HG03521 (cell line): ENCODE data around the gene HTT.

Source experiments
- ATAC-seq: cut with Tn5 transposase; IDR thresholded peaks from one replicate; pipeline ENCODE4 v1.9.1; 2021; ENCODE audit warnings: mild to moderate bottlenecking, moderate library complexity; ENCODE audit not compliant: unreplicated experiment

The HTT gene

GRCh38 chr4:3196670-3197359, 122.3 kb downstream of the HTT start:
- no peak for ATAC-seq

- no peak for ATAC-seq
Observed at GRCh38 chr4:3197366-3198105, 123.1 kb downstream of the HTT start.

GRCh38 chr4:3198906-3199305, 124.4 kb downstream of the HTT start:
- ATAC-seq, result no peak

- ATAC-seq, result no peak
Observed at GRCh38 chr4:3199653-3200422, 125.4 kb downstream of the HTT start.

GRCh38 chr4:3200423-3201090, 126.1 kb downstream of the HTT start:
- no peak for ATAC-seq

GRCh38 chr4:3201718-3202702, 127.5 kb downstream of the HTT start:
- ATAC-seq, result no peak

- no peak for ATAC-seq
Observed at GRCh38 chr4:3202836-3203820, 128.6 kb downstream of the HTT start.

GRCh38 chr4:3203971-3204431, 129.5 kb downstream of the HTT start:
- ATAC-seq, result no peak

GRCh38 chr4:3205995-3206394, 131.5 kb downstream of the HTT start:
- ATAC-seq, result no peak

- no peak for ATAC-seq
Observed at GRCh38 chr4:3206439-3207100, 132.1 kb downstream of the HTT start.

GRCh38 chr4:3207531-3208037, 133.1 kb downstream of the HTT start:
- no peak for ATAC-seq

- no peak for ATAC-seq
Observed at GRCh38 chr4:3208826-3209225, 134.3 kb downstream of the HTT start.

GRCh38 chr4:3209551-3210325, 135.3 kb downstream of the HTT start:
- no peak for ATAC-seq

- no peak for ATAC-seq
Observed at GRCh38 chr4:3210467-3210866, 136.0 kb downstream of the HTT start.

GRCh38 chr4:3211866-3212265, 137.4 kb downstream of the HTT start:
- no peak for ATAC-seq

- no peak for ATAC-seq
Observed at GRCh38 chr4:3212391-3213105, 138.1 kb downstream of the HTT start.

- no peak for ATAC-seq
Observed at GRCh38 chr4:3213106-3213425, 138.6 kb downstream of the HTT start.
